GM12878 (cell line): ENCODE data around the gene ECI1. TPM values are rescaled to one million over a fixed set of nuclear protein-coding genes. Genes with fewer than 3 reads are reported as not detected.

ENCODE experiments used
- ATAC-seq: fragments of 200-7000 bp; cut with Tn5 transposase; 3 replicates; pipeline ENCODE4 v1.9.1; 2020; ENCODE audit warnings: mild to moderate bottlenecking, moderate library complexity
- BruUV-seq: library from RNA; stranded (reverse); fragments of 400-500 nt; replicated peaks from 2 replicates; lab custom pipeline; 2021; lab: Mats Ljungman, UMichigan
- CTCF ChIA-PET: fragments of 300-600 bp; sonication (Branson Sonifier 250); formaldehyde crosslinking; extraction: SDS; loops from one replicate; lab custom pipeline; 2021; ENCODE audit warnings: inconsistent platforms; lab: Yijun Ruan, JAX
- POLR2A ChIA-PET: fragments of 350-600 bp; formaldehyde crosslinking; extraction: SDS; loops from one replicate; lab custom pipeline; 2021; ENCODE audit warnings: inconsistent platforms; lab: Charles Lee
- RAD21 ChIA-PET: fragments of 300-600 bp; sonication (Branson Sonifier 250); formaldehyde crosslinking; loops from one replicate; lab custom pipeline; 2023; ENCODE audit warnings: antibody characterized with exemption; ENCODE audit not compliant: unreplicated experiment; lab: Charles Lee
- SMC1A ChIA-PET: fragments of 300-600 bp; sonication (Branson Sonifier 250); formaldehyde crosslinking; loops from one replicate; lab custom pipeline; 2023; ENCODE audit not compliant: unreplicated experiment, uncharacterized antibody; lab: Charles Lee
- DNase-seq: peaks from one replicate; pipeline ENCODE4 v3.0.0-alpha.2; 2011; ENCODE audit warnings: low read depth, low spot score
- FAIRE-seq: peaks from 3 replicates; lab custom pipeline; 2011; peaks lifted over from hg19 to GRCh38; lab: Jason Lieb, UNC
- H2AFZ ChIP-seq: 2 replicates; pipeline ENCODE4 v1.6.0; 2011; ENCODE audit warnings: low read depth, low read length, control low read depth; ENCODE audit not compliant: control insufficient read depth
- H3K27ac ChIP-seq: 2 replicates; pipeline ENCODE4 v1.5.1; 2011; ENCODE audit warnings: control low read depth; ENCODE audit not compliant: control insufficient read depth, insufficient read depth
- H3K27me3 ChIP-seq, 2 experiments: replicated peaks in 1 of 2; 2 replicates each; pipeline versions ENCODE4 v1.6.0 to v1.6.1; 2011; ENCODE audit warnings: low read length in 1 of 2; ENCODE audit not compliant: control insufficient read depth in 2 of 2, insufficient read depth in 2 of 2
- H3K36me3 ChIP-seq, 2 experiments: 2 replicates each; pipeline ENCODE4 v1.5.1; 2011; ENCODE audit warnings: low read length in 1 of 2; ENCODE audit not compliant: control insufficient read depth in 2 of 2, insufficient read depth in 2 of 2
- H3K4me1 ChIP-seq: 2 replicates; pipeline ENCODE4 v1.6.1; 2011; ENCODE audit warnings: mild to moderate bottlenecking, low read length, moderate library complexity, mixed read lengths; ENCODE audit not compliant: control insufficient read depth, insufficient read depth
- H3K4me2 ChIP-seq: 2 replicates; pipeline ENCODE4 v1.6.0; 2011; ENCODE audit warnings: control low read depth; ENCODE audit not compliant: control insufficient read depth, insufficient read depth
- H3K4me3 ChIP-seq: fragments of 200-600 bp; sonication (generic); 2 replicates; pipeline ENCODE4 v1.5.1; 2016
- H3K79me2 ChIP-seq: 2 replicates; pipeline ENCODE4 v1.6.0; 2011; ENCODE audit warnings: low read length; ENCODE audit not compliant: control insufficient read depth, insufficient read depth
- H3K9ac ChIP-seq: 2 replicates; pipeline ENCODE4 v1.8.0; 2011; ENCODE audit warnings: low read length, control low read depth, mixed read lengths; ENCODE audit not compliant: control insufficient read depth, insufficient read depth
- H3K9me3 ChIP-seq: replicated peaks from 3 replicates; pipeline ENCODE4 v1.5.1; 2011; ENCODE audit warnings: mild to moderate bottlenecking, low read length; ENCODE audit not compliant: control insufficient read depth, insufficient read depth
- H4K20me1 ChIP-seq: 2 replicates; pipeline ENCODE4 v1.6.0; 2011; ENCODE audit not compliant: control insufficient read depth, insufficient read depth
- ATF2 ChIP-seq: IDR thresholded peaks from 2 replicates; pipeline ENCODE4 v1.6.1; 2012; ENCODE audit warnings: low read length, inconsistent platforms
- CHD4 ChIP-seq: fragments of 200-600 bp; sonication (generic); IDR thresholded peaks from 2 replicates; pipeline ENCODE4 v1.6.1; 2016; ENCODE audit warnings: mild to moderate bottlenecking
- E2F8 ChIP-seq: fragments of 450-650 bp; IDR thresholded peaks from 2 replicates; pipeline ENCODE4 v1.6.1; 2018; ENCODE audit warnings: mild to moderate bottlenecking, low read depth, moderate library complexity; ENCODE audit not compliant: partially characterized antibody
- ELK1 ChIP-seq: IDR thresholded peaks from 2 replicates; pipeline ENCODE4 v1.6.1; 2012; ENCODE audit warnings: low read depth, low read length, improper control_type of control experiment
- GATAD2B ChIP-seq: fragments of 450-650 bp; conservative IDR thresholded peaks from 2 replicates; pipeline ENCODE4 v1.6.1; 2017; ENCODE audit warnings: low read depth, mild to moderate bottlenecking, moderate library complexity
- MEF2A ChIP-seq: IDR thresholded peaks from 2 replicates; pipeline ENCODE4 v1.6.1; 2011; ENCODE audit warnings: low read depth, mild to moderate bottlenecking, low read length, moderate library complexity; ENCODE audit not compliant: insufficient read depth
- MLLT1 ChIP-seq: fragments of 450-650 bp; IDR thresholded peaks from 2 replicates; pipeline ENCODE4 v1.6.1; 2016; ENCODE audit warnings: mild to moderate bottlenecking
- NFYB ChIP-seq: IDR thresholded peaks from 2 replicates; pipeline ENCODE4 v1.6.1; 2011; ENCODE audit warnings: low read depth, mild to moderate bottlenecking, low read length, improper control_type of control experiment, moderate library complexity; ENCODE audit not compliant: insufficient read depth
- NR2C1 ChIP-seq: fragments of 450-650 bp; IDR thresholded peaks from 2 replicates; pipeline ENCODE4 v1.6.1; 2017; ENCODE audit warnings: antibody characterized with exemption, mild to moderate bottlenecking, moderate library complexity
- POLR2A ChIP-seq: IDR thresholded peaks from 2 replicates; pipeline ENCODE4 v1.6.1; 2011; ENCODE audit warnings: low read depth, mild to moderate bottlenecking, low read length
- RELB ChIP-seq: fragments of 450-650 bp; IDR thresholded peaks from 2 replicates; pipeline ENCODE4 v1.6.1; 2017; ENCODE audit warnings: low read depth, mild to moderate bottlenecking, moderate library complexity
- RUNX3 ChIP-seq: IDR thresholded peaks from 2 replicates; pipeline ENCODE4 v1.6.1; 2012; ENCODE audit warnings: low read length, inconsistent platforms
- SMARCA5 ChIP-seq: fragments of 450-650 bp; IDR thresholded peaks from 2 replicates; pipeline ENCODE4 v1.6.1; 2017; ENCODE audit warnings: mild to moderate bottlenecking
- WGBS: methylation state at CpG from one replicate; pipeline ENCODE4 v1.1.6; 2016; ENCODE audit warnings: low lambda C conversion rate; ENCODE audit not compliant: insufficient replicate concordance, insufficient coverage; ENCODE audit errors: missing lambda C conversion rate; 5-methylcytosine and 5-hydroxymethylcytosine counted together
- in situ Hi-C: fragments of 300-500 bp; cut with MboI; formaldehyde crosslinking; loops from 9 replicates; pipeline ENCODE4 v1.14.3; 2018; ENCODE audit warnings: mixed read lengths
- intact Hi-C: fragments of 100-400 bp; cut with micrococcal nuclease; formaldehyde crosslinking; loops from one replicate; pipeline ENCODE4 v1.14.2; 2022; ENCODE audit not compliant: unreplicated experiment
- polyA plus RNA-seq, 11 experiments: library from polyadenylated mRNA; depleted of rRNA in 4 of 11; unstranded in 6 of 11; stranded (reverse) in 5 of 11; fragments of >200 nt; fragmentation: Nextera tagmentation in 4 of 11; fragmentation: Illumina TruSeq in 1 of 11; extraction: Ambion mirVana in 4 of 11; extraction: Trizol in 1 of 11; gene quantifications; 1 replicate in 1 of 11; 2 replicates in 10 of 11; pipeline versions ENCODE4 v1.2.1 to v1.2.3, GENCODE V29; 2011 to 2016; ENCODE audit warnings: inconsistent platforms in 2 of 11, missing spikeins in 2 of 11, low read depth in 1 of 11
- total RNA-seq, 4 experiments: library from RNA; depleted of rRNA in 3 of 4; stranded (reverse); fragments of >200 nt in 3 of 4; fragmentation: Illumina TruSeq in 1 of 4; extraction: Trizol in 1 of 4; gene quantifications; 2 replicates each; pipeline versions ENCODE4 v1.2.1 to v1.2.3, GENCODE V29; 2013 to 2021

The ECI1 gene
- total and polyA plus RNA-seq, 10 of the 15 experiments (the other 5 are each of a cell fraction or from before 2014, with no cell fraction given) = 2.2 to 82.1 (median 24.8) TPM

GRCh38 chr16:2231016-2231931, 20.1 kb downstream of the ECI1 start:
- FAIRE-seq (no peak), ATAC-seq (no peak), DNase-seq (no peak)
- peaks cover 4 to 46% of the 10 kb centered on the region in 2 experiments; a peak in 3 of 4 replicates for H3K36me3 ChIP-seq
- no peak overlapping the region for H2AFZ ChIP-seq
- WGBS = 86% methylated on average over 29 of the region's 29 CpGs
- POLR2A ChIA-PET = no interaction called here
- in situ Hi-C loops = no loop called here
- TF ChIP-seq POLR2A (no peak), MLLT1 (no peak), NR2C1 (no peak), GATAD2B (no peak), MEF2A (no peak), ATF2 (no peak), ELK1 (no peak), RELB (no peak), E2F8 (no peak), SMARCA5 (no peak), NFYB (no peak), RUNX3 (no peak), CHD4 (no peak)
- H3K9ac ChIP-seq = no peak overlapping the region
- H3K27me3 ChIP-seq = no peaks in the 10 kb centered on the region
- no TSS peak for BruUV-seq
- intact Hi-C loops = no loop called here
- no peaks in the 10 kb centered on the region for H4K20me1 ChIP-seq
- SMC1A ChIA-PET = no interaction called here
- CTCF ChIA-PET = no interaction called here
- H3K4me1 ChIP-seq = no peaks in the 10 kb centered on the region
- no peak overlapping the region for H3K27ac ChIP-seq
- H3K9me3 ChIP-seq = no peaks in the 10 kb centered on the region
- RAD21 ChIA-PET = no interaction called here
- H3K4me3 ChIP-seq = no peak overlapping the region
- no peak overlapping the region for H3K4me2 ChIP-seq
- peaks cover 4% of the 10 kb centered on the region for H3K79me2 ChIP-seq
